ENCODE measurements around the gene CNTN4. TPM values are rescaled to one million over a fixed set of nuclear protein-coding genes. Genes with fewer than 3 reads are reported as not detected.

Gene CNTN4
- total RNA-seq, 1 donor from 2014 or later = not detected

- no peak for FAIRE-seq
- no peak overlapping the region for H2AFZ ChIP-seq (ENCODE audit: low read depth, low read length)
- no peaks in the 10 kb centered on the region for H4K20me1 ChIP-seq (ENCODE audit: insufficient read depth, low read length)
- no peak overlapping the region for H3K27ac ChIP-seq (ENCODE audit: low read depth, low read length)
- no peak for DNase-seq (ENCODE audit: low read depth)
- Mint-ChIP-seq H3K27me3 (ENCODE audit: low read depth, unreplicated experiment) (no peaks in the 10 kb centered on the region), H3K4me3 (ENCODE audit: unreplicated experiment) (no peak overlapping the region), H3K4me1 (ENCODE audit: low read depth, unreplicated experiment) (no peaks in the 10 kb centered on the region), H3K9me3 (ENCODE audit: unreplicated experiment) (peaks cover 8% of the 10 kb centered on the region), H3K36me3 (ENCODE audit: low read depth, unreplicated experiment) (no peaks in the 10 kb centered on the region), H3K27ac (ENCODE audit: unreplicated experiment) (no peak overlapping the region)
- no peak overlapping the region for H3K4me2 ChIP-seq (ENCODE audit: low read length)
- H3K4me3 ChIP-seq (ENCODE audit: insufficient read depth, low read depth, low read length) = no peak overlapping the region
- H3K9me3 ChIP-seq (ENCODE audit: insufficient read depth, low read depth, low read length) = peaks cover 4% of the 10 kb centered on the region
- H3K9ac ChIP-seq (ENCODE audit: low read length) = no peak overlapping the region
- TF ChIP-seq EZH2 (IDR thresholded peaks at IDR 0.05; ENCODE audit: insufficient read depth, low read length) = no peak
- no peak for TF ChIP-seq CTCF (IDR thresholded peaks at IDR 0.05; ENCODE audit: insufficient read depth, low read depth, low read length)
- H3K79me2 ChIP-seq (ENCODE audit: insufficient read depth, low read length) = no peaks in the 10 kb centered on the region
- H3K27me3 ChIP-seq (ENCODE audit: insufficient read depth, low read length) = no peaks in the 10 kb centered on the region
- no peaks in the 10 kb centered on the region for H3K4me1 ChIP-seq (ENCODE audit: insufficient read depth, low read length)
- no peaks in the 10 kb centered on the region for H3K36me3 ChIP-seq (ENCODE audit: insufficient read depth, low read length)
These were observed 470.3 kb downstream of the CNTN4 start for GRCh38 chr3:2568929-2569328.

- no peaks in the 10 kb centered on the region for H3K36me3 Mint-ChIP-seq (ENCODE audit: low read depth, unreplicated experiment)
- no peaks in the 10 kb centered on the region for H3K9me3 Mint-ChIP-seq (ENCODE audit: unreplicated experiment)
- no peak overlapping the region for H2AFZ ChIP-seq (ENCODE audit: low read depth, low read length)
- H3K27ac Mint-ChIP-seq (ENCODE audit: unreplicated experiment) = no peak overlapping the region
- H3K27ac ChIP-seq (ENCODE audit: low read depth, low read length) = no peak overlapping the region
- H3K4me2 ChIP-seq (ENCODE audit: low read length) = no peak overlapping the region
- FAIRE-seq = no peak
- no peaks in the 10 kb centered on the region for H4K20me1 ChIP-seq (ENCODE audit: insufficient read depth, low read length)
- H3K36me3 ChIP-seq (ENCODE audit: insufficient read depth, low read length) = no peaks in the 10 kb centered on the region
- TF ChIP-seq EZH2 (IDR thresholded peaks at IDR 0.05; ENCODE audit: insufficient read depth, low read length) (no peak), CTCF (IDR thresholded peaks at IDR 0.05; ENCODE audit: insufficient read depth, low read depth, low read length) (no peak)
- no peaks in the 10 kb centered on the region for H3K27me3 Mint-ChIP-seq (ENCODE audit: low read depth, unreplicated experiment)
- H3K4me3 Mint-ChIP-seq (ENCODE audit: unreplicated experiment) = no peak overlapping the region
- no peaks in the 10 kb centered on the region for H3K27me3 ChIP-seq (ENCODE audit: insufficient read depth, low read length)
- H3K4me1 ChIP-seq (ENCODE audit: insufficient read depth, low read length) = no peaks in the 10 kb centered on the region
- DNase-seq (ENCODE audit: low read depth) = no peak
- no peaks in the 10 kb centered on the region for H3K9me3 ChIP-seq (ENCODE audit: insufficient read depth, low read depth, low read length)
- no peak overlapping the region for H3K4me3 ChIP-seq (ENCODE audit: insufficient read depth, low read depth, low read length)
- H3K79me2 ChIP-seq (ENCODE audit: insufficient read depth, low read length) = no peaks in the 10 kb centered on the region
- no peak overlapping the region for H3K9ac ChIP-seq (ENCODE audit: low read length)
- H3K4me1 Mint-ChIP-seq (ENCODE audit: low read depth, unreplicated experiment) = no peaks in the 10 kb centered on the region
These were observed 478.9 kb downstream of the CNTN4 start for GRCh38 chr3:2577571-2577970.

- Histone ChIP-seq H3K27me3 (ENCODE audit: insufficient read depth, low read length) (no peaks in the 10 kb centered on the region), H3K4me2 (ENCODE audit: low read length) (no peak overlapping the region), H3K9ac (ENCODE audit: low read length) (no peak overlapping the region), H3K36me3 (ENCODE audit: insufficient read depth, low read length) (no peaks in the 10 kb centered on the region), H3K4me3 (ENCODE audit: insufficient read depth, low read depth, low read length) (no peak overlapping the region), H3K4me1 (ENCODE audit: insufficient read depth, low read length) (no peaks in the 10 kb centered on the region), H3K27ac (ENCODE audit: low read depth, low read length) (no peak overlapping the region), H3K9me3 (ENCODE audit: insufficient read depth, low read depth, low read length) (no peaks in the 10 kb centered on the region), H4K20me1 (ENCODE audit: insufficient read depth, low read length) (no peaks in the 10 kb centered on the region), H3K79me2 (ENCODE audit: insufficient read depth, low read length) (no peaks in the 10 kb centered on the region), H2AFZ (ENCODE audit: low read depth, low read length) (no peak overlapping the region)
- Mint-ChIP-seq H3K36me3 (ENCODE audit: low read depth, unreplicated experiment) (no peaks in the 10 kb centered on the region), H3K4me3 (ENCODE audit: unreplicated experiment) (no peak overlapping the region), H3K9me3 (ENCODE audit: unreplicated experiment) (no peaks in the 10 kb centered on the region), H3K27ac (ENCODE audit: unreplicated experiment) (no peak overlapping the region), H3K27me3 (ENCODE audit: low read depth, unreplicated experiment) (no peaks in the 10 kb centered on the region), H3K4me1 (ENCODE audit: low read depth, unreplicated experiment) (no peaks in the 10 kb centered on the region)
- no peak for DNase-seq (ENCODE audit: low read depth)
- no peak for TF ChIP-seq CTCF (IDR thresholded peaks at IDR 0.05; ENCODE audit: insufficient read depth, low read depth, low read length)
- TF ChIP-seq EZH2 (IDR thresholded peaks at IDR 0.05; ENCODE audit: insufficient read depth, low read length) = no peak
- FAIRE-seq = no peak
These were observed 479.9 kb downstream of the CNTN4 start for GRCh38 chr3:2578560-2578959.
